ENCODE measurements around the gene ARG1. TPM values are rescaled to one million over a fixed set of nuclear protein-coding genes. Genes with fewer than 3 reads are reported as not detected.

Gene ARG1
- total RNA-seq, 2 donors from 2014 or later: 0.21 to 0.74 TPM

DNA sequence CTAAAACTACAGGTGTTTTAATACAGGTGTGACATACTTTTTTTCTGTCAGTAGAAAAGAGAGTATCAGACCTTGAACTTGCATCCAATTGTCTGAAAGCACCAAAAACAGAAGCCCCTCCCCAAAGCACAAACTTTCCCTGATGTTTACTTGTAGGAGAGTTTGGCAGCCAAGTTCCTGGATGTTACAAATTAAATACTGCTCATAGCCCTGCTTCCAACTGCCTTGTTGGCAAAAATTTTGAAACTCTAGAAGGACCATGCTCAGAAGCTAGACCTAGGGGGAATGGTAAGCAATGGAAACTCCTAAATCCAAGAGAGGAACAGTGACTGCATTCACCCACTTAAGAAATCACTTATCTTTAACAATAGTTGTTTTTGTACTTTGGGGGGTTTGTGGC is 17.0 kb upstream of the ARG1 start:
- Histone ChIP-seq H3K27ac (no peak overlapping the region), H3K9ac (ENCODE audit: low read depth in 2 of 2, low read length in 2 of 2) (no peak overlapping the region), H3K27me3 (no peaks in the 10 kb centered on the region), H3K4me1 (no peaks in the 10 kb centered on the region), H3K4me3 (no peak overlapping the region), H3K36me3 (no peaks in the 10 kb centered on the region), H3K9me3 (no peaks in the 10 kb centered on the region)
- no peak for DNase-seq
- no peak for TF ChIP-seq CTCF (IDR thresholded peaks at IDR 0.05)
- intact Hi-C loops (cut with DNase I): no loop called here

DNA sequence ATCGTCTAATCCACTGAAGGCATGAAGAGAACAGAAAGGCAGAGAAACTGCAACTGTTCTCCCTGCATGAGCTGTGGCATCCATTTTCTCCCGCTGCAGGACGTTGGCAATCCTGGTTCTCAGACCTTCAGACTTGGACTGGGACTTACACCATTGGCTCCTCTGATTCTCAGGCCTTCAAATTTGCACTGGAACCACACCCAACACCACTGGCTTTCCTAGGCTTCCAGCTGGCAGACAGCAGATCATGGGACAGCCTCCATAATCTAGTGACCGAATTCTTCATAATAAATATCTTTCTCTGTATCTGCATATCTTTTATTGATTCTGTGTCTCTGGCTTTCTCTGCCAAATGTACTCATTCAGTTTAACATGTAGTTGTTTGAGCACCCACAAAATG is 14.1 kb upstream of the ARG1 start:
- Histone ChIP-seq H3K9ac (ENCODE audit: low read depth in 2 of 2, low read length in 2 of 2) (no peak overlapping the region), H3K9me3 (no peaks in the 10 kb centered on the region), H3K27ac (no peak overlapping the region), H3K27me3 (no peaks in the 10 kb centered on the region), H3K4me3 (no peak overlapping the region), H3K36me3 (no peaks in the 10 kb centered on the region), H3K4me1 (no peaks in the 10 kb centered on the region)
- no peak for DNase-seq
- intact Hi-C loops (cut with DNase I): no loop called here
- TF ChIP-seq CTCF (IDR thresholded peaks at IDR 0.05): no peak

DNA sequence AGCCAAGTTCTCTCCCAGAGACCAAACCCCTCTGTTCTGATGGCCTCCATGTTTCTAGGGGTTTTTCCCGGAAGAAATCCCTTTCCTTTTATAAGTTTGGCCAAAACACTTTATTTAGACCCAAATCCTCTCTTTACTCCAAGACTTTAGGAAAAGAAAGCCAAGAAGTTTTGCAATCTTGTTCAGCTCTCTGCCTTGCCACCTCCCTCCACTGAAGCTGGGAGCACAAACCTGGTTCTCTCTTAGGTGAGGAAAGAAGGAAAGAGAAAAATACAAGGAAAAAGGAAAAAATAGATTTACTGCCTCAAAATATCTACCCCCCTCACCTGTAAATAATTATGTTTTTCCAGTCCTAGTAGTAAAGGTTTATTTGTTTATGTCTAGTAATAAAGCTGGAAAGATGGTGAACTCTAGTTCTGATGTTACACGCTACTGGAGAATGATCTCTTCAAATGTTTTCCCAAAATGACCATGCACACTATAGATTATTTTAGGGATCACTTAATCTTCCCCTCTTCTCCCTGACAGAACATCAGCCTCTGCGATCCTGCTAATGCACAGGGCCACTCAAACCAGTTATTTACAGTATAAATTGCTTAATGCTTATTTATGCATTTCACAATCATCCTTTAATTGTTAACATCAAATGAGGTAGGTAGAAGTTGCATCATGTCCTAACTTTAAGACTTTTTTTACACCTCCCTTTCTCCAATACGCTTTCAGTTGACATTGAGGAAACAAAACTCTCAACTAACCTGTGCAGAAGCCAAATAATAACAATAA is 10.9 kb upstream of the ARG1 start:
- DNase-seq: no peak
- intact Hi-C loops (cut with DNase I): no loop called here
- H3K9ac ChIP-seq (ENCODE audit: low read depth in 2 of 2, low read length in 2 of 2): no peak overlapping the region
- no peak for TF ChIP-seq CTCF (IDR thresholded peaks at IDR 0.05)
- H3K27me3 ChIP-seq: no peaks in the 10 kb centered on the region
- no peaks in the 10 kb centered on the region for H3K36me3 ChIP-seq
- no peak overlapping the region for H3K4me3 ChIP-seq
- H3K27ac ChIP-seq: no peak overlapping the region
- no peaks in the 10 kb centered on the region for H3K9me3 ChIP-seq
- no peaks in the 10 kb centered on the region for H3K4me1 ChIP-seq

- no peak for DNase-seq
- no peak for TF ChIP-seq CTCF (IDR thresholded peaks at IDR 0.05)
- H3K9ac ChIP-seq (ENCODE audit: low read depth in 2 of 2, low read length in 2 of 2): no peak overlapping the region
- intact Hi-C loops (cut with DNase I): no loop called here
- H3K9me3 ChIP-seq: no peaks in the 10 kb centered on the region
- H3K27me3 ChIP-seq: no peaks in the 10 kb centered on the region
- H3K36me3 ChIP-seq: no peaks in the 10 kb centered on the region
- H3K4me1 ChIP-seq: no peaks in the 10 kb centered on the region
- no peak overlapping the region for H3K4me3 ChIP-seq
- no peak overlapping the region for H3K27ac ChIP-seq
These were observed 8.0 kb upstream of the ARG1 start for GRCh38 chr6:131565056-131565455.

GRCh38 chr6:131568726-131569125 is 4.3 kb upstream of the ARG1 start:
- no peak for DNase-seq

More at GRCh38 chr6:131568726-131569125, 4.3 kb upstream of the ARG1 start:
- H3K4me1 ChIP-seq: no peaks in the 10 kb centered on the region
- no peak for TF ChIP-seq CTCF (IDR thresholded peaks at IDR 0.05)
- H3K9ac ChIP-seq (ENCODE audit: low read depth in 2 of 2, low read length in 2 of 2): no peak overlapping the region
- intact Hi-C loops (cut with DNase I): no loop called here
- no peaks in the 10 kb centered on the region for H3K27me3 ChIP-seq
- H3K36me3 ChIP-seq: no peaks in the 10 kb centered on the region
- no peak overlapping the region for H3K4me3 ChIP-seq
- no peak overlapping the region for H3K27ac ChIP-seq
- H3K9me3 ChIP-seq: no peaks in the 10 kb centered on the region

Data from colonic mucosa (tissue), 4 donors.